SU-DHL-6 (cell line): ENCODE measurements around the gene ACTG1.
A peak's percentile ranks its signal among the peaks of the same experiment; 100 is the strongest.

Experiments
- H2AFZ ChIP-seq: fragments of 200-600 bp; sonication (generic); 2 replicates; pipeline ENCODE4 v1.6.1; 2014; ENCODE audit warnings: low read depth, mild to moderate bottlenecking, moderate library complexity, mixed read lengths, antibody characterized with exemption, low read length; ENCODE audit not compliant: severe bottlenecking
- H3F3A ChIP-seq: fragments of 200-600 bp; shearing (Covaris generic); 2 replicates; pipeline ENCODE4 v1.6.0; 2016; ENCODE audit warnings: antibody characterized with exemption, mild to moderate bottlenecking; ENCODE audit not compliant: insufficient read depth
- H3K27ac ChIP-seq: fragments of 200-600 bp; sonication (generic); 2 replicates; pipeline ENCODE4 v1.5.1; 2016; ENCODE audit warnings: low read depth, mild to moderate bottlenecking, low read length, moderate library complexity, mixed read lengths
- H3K27me3 ChIP-seq: fragments of 200-600 bp; sonication (generic), shearing (Covaris generic); 2 replicates; pipeline ENCODE4 v1.6.0; 2014; ENCODE audit warnings: mild to moderate bottlenecking, low read length
- H3K36me3 ChIP-seq: fragments of 200-600 bp; sonication (generic); 2 replicates; pipeline ENCODE4 v1.6.1; 2014; ENCODE audit warnings: mild to moderate bottlenecking, low read length, mixed read lengths
- H3K4me2 ChIP-seq: fragments of 300-600, 200-600 bp; shearing (Covaris generic), sonication (generic); 2 replicates; pipeline ENCODE4 v1.6.0; 2014; ENCODE audit warnings: low read length, low read depth, mild to moderate bottlenecking; ENCODE audit not compliant: poor library complexity, severe bottlenecking
- H3K4me3 ChIP-seq: fragments of 200-600 bp; sonication (generic); 2 replicates; pipeline ENCODE4 v1.5.1; 2014; ENCODE audit warnings: antibody characterized with exemption, low read length, mild to moderate bottlenecking, mixed read lengths; ENCODE audit not compliant: insufficient read depth, poor library complexity, severe bottlenecking
- H3K79me2 ChIP-seq: fragments of 200-600 bp; sonication (generic); 2 replicates; pipeline ENCODE4 v1.6.1; 2014; ENCODE audit warnings: mild to moderate bottlenecking, low read length, moderate library complexity; ENCODE audit not compliant: insufficient read depth
- H3K9ac ChIP-seq: fragments of 200-600 bp; sonication (generic); 2 replicates; pipeline ENCODE4 v1.7.0; 2014; ENCODE audit warnings: mild to moderate bottlenecking, low read length
- H3K9me2 ChIP-seq: fragments of 200-600 bp; sonication (generic); replicated peaks from 2 replicates; pipeline ENCODE4 v1.6.1; 2014; ENCODE audit warnings: low read length; ENCODE audit not compliant: insufficient read depth
- H3K9me3 ChIP-seq: fragments of 200-600 bp; sonication (generic); 2 replicates; pipeline ENCODE4 v1.6.1; 2014; ENCODE audit warnings: low read length, mixed read lengths; ENCODE audit not compliant: insufficient read depth
- H4K20me1 ChIP-seq: fragments of 200-600 bp; sonication (generic); 2 replicates; pipeline ENCODE4 v1.6.1; 2014; ENCODE audit warnings: low read depth, mild to moderate bottlenecking, antibody characterized with exemption, low read length, moderate library complexity, mixed read lengths
- EZH2phosphoT487 ChIP-seq: fragments of 200-600 bp; sonication (generic), shearing (Covaris generic); conservative IDR thresholded peaks from 2 replicates; pipeline ENCODE4 v1.6.1; 2018; ENCODE audit warnings: mild to moderate bottlenecking, antibody characterized with exemption, low read length, moderate library complexity, mixed read lengths
- TF ChIP-seq, protein P1 (sequence below): fragments of 200-600 bp; sonication (generic); IDR thresholded peaks from one replicate; pipeline ENCODE4 v1.5.1; 2017; ENCODE audit warnings: antibody characterized with exemption, mild to moderate bottlenecking, low read length, moderate library complexity; ENCODE audit not compliant: insufficient read depth, poor library complexity, severe bottlenecking

The ACTG1 gene

DNA sequence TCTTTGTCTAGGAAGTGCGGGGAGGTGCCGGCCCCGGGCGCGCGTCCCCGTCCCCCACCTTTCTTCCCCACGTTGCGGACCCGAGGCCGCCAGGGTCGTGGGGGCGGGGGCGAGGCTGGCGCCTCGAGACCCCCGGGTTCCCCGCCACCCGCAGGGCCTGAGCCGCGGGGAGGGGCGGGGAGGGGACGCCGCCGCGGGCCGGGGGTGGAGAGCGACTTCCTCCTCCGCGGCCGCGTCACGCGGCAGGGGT lies 1.8 kb upstream of the ACTG1 start:
- peak overlapping the region; percentile 89 for H3K9ac ChIP-seq
- H4K20me1 ChIP-seq: peaks cover 26% of the 10 kb centered on the region
- H3K9me3 ChIP-seq: no peaks in the 10 kb centered on the region
- H3K36me3 ChIP-seq: peaks cover 29% of the 10 kb centered on the region
- H3K27ac ChIP-seq: peak overlapping the region; percentile 95
- no peak for TF ChIP-seq EZH2phosphoT487
- TF ChIP-seq, protein P1, sequence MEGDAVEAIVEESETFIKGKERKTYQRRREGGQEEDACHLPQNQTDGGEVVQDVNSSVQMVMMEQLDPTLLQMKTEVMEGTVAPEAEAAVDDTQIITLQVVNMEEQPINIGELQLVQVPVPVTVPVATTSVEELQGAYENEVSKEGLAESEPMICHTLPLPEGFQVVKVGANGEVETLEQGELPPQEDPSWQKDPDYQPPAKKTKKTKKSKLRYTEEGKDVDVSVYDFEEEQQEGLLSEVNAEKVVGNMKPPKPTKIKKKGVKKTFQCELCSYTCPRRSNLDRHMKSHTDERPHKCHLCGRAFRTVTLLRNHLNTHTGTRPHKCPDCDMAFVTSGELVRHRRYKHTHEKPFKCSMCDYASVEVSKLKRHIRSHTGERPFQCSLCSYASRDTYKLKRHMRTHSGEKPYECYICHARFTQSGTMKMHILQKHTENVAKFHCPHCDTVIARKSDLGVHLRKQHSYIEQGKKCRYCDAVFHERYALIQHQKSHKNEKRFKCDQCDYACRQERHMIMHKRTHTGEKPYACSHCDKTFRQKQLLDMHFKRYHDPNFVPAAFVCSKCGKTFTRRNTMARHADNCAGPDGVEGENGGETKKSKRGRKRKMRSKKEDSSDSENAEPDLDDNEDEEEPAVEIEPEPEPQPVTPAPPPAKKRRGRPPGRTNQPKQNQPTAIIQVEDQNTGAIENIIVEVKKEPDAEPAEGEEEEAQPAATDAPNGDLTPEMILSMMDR: no peak
- peak overlapping the region; percentile 13 for H2AFZ ChIP-seq
- peak overlapping the region; percentile 65 for H3K4me3 ChIP-seq
- H3K4me2 ChIP-seq: peak overlapping the region; percentile 71
- H3K9me2 ChIP-seq: no peaks in the 10 kb centered on the region
- peaks cover 24% of the 10 kb centered on the region for H3K79me2 ChIP-seq
- no peaks in the 10 kb centered on the region for H3K27me3 ChIP-seq
- H3F3A ChIP-seq: peaks cover 73% of the 10 kb centered on the region

DNA sequence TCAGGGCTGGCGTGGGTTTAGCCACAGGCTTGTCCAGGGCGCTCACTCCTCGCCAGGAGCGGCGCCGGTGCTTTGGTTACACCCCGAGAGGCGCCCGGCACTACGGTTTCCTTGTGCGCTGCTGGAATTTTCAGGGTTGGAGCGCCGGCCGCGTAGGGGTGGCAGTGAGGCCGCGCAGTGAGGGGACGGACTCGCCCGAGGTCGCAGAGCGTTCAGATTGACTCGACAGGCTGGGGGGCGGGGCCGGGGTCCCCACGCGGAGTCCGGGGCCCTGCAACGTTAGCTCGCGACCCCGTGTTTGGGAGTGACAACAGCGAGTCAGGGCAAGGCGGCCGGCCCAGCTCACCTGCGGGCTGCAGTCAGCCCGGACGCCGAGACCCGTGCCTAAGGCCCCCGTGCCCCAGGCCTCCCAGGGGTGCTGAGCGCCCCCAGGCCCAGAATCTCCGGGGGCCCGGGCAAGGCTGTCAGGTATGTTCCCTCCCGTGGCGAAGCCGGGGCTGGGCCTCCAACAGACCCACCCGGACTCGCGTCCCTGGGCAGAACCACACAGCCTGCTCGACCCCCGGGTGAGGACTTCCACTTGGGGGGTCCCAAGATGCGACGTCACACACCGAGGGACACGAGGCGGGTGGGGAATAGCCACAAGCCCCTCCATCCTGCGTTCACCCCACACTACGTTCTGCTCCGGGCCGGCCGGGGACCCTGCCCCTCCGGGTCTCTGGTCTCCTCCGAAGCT lies 1.3 kb upstream of the ACTG1 start:
- Histone ChIP-seq H3K36me3 (peaks cover 31% of the 10 kb centered on the region), H3K9me3 (no peaks in the 10 kb centered on the region), H2AFZ (peak overlapping the region; percentile 13), H3K9me2 (no peaks in the 10 kb centered on the region), H3F3A (peaks cover 78% of the 10 kb centered on the region), H3K79me2 (peaks cover 24% of the 10 kb centered on the region), H4K20me1 (peaks cover 26% of the 10 kb centered on the region), H3K27ac (peak overlapping the region; percentile 95), H3K4me3 (peak overlapping the region; percentile 65), H3K4me2 (peak overlapping the region; percentile 71), H3K27me3 (no peaks in the 10 kb centered on the region), H3K9ac (peak overlapping the region; percentile 89)
- TF ChIP-seq EZH2phosphoT487: no peak
- TF ChIP-seq, protein P1: no peak

DNA sequence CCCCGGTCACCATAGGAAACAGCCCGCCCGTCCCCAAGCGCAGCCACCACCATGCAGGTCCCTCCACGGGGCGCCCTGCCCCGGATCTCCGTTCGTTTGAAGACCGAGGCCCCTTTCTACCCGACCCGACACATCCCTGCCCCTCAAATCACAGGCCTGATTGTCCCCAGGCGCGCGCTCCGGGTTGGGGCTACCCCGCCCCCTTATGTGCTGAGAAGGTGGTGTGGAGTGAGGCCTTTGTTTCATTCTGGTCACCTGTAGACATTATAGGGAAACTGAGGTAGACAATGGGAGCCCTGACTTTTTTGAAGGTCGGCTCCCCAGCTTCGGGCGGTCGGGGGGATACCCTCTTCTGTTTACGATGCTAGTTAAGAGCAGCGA lies 763 bp upstream of the ACTG1 start:
- Histone ChIP-seq H3K9me2 (no peaks in the 10 kb centered on the region), H2AFZ (no peak overlapping the region), H3K79me2 (peaks cover 24% of the 10 kb centered on the region), H3K4me3 (peak overlapping the region; percentile 65), H4K20me1 (peaks cover 26% of the 10 kb centered on the region), H3K36me3 (peaks cover 31% of the 10 kb centered on the region), H3K9ac (peak overlapping the region; percentile 89), H3K27ac (peak overlapping the region; percentile 95), H3K27me3 (no peaks in the 10 kb centered on the region), H3F3A (peaks cover 84% of the 10 kb centered on the region), H3K9me3 (no peaks in the 10 kb centered on the region), H3K4me2 (peak overlapping the region; percentile 71)
- TF ChIP-seq, protein P1: no peak
- no peak for TF ChIP-seq EZH2phosphoT487
